GM18870 (cell line): ENCODE data around the gene TCF3.
"Not testable (repeated sequence)": the region's sequence is repeated elsewhere in the genome, so short reads cannot be mapped to it uniquely, and the experiment has no call there.

Source experiments
- ATAC-seq: cut with Tn5 transposase; IDR thresholded peaks from one replicate; pipeline ENCODE4 v1.9.1; 2021; ENCODE audit warnings: moderate library complexity; ENCODE audit not compliant: unreplicated experiment

Gene TCF3

GRCh38 chr19:1673645-1674292, 21.4 kb upstream of the TCF3 start:
- no peak for ATAC-seq

GRCh38 chr19:1672769-1673644, 20.6 kb upstream of the TCF3 start:
- no peak for ATAC-seq

- ATAC-seq: no peak
Observed at GRCh38 chr19:1672038-1672768, 19.8 kb upstream of the TCF3 start.

- no peak for ATAC-seq
Observed at GRCh38 chr19:1671716-1672037, 19.3 kb upstream of the TCF3 start.

GRCh38 chr19:1670747-1671146, 18.3 kb upstream of the TCF3 start:
- not testable (repeated sequence) for ATAC-seq

- no peak for ATAC-seq
Observed at GRCh38 chr19:1668486-1669270, 16.3 kb upstream of the TCF3 start.

GRCh38 chr19:1668048-1668485, 15.7 kb upstream of the TCF3 start:
- no peak for ATAC-seq

GRCh38 chr19:1665565-1666047, 13.2 kb upstream of the TCF3 start:
- no peak for ATAC-seq

- ATAC-seq: no peak
Observed at GRCh38 chr19:1663852-1664251, 11.4 kb upstream of the TCF3 start.

- not testable (repeated sequence) for ATAC-seq
Observed at GRCh38 chr19:1663227-1663626, 10.8 kb upstream of the TCF3 start.

GRCh38 chr19:1661995-1662394, 9.6 kb upstream of the TCF3 start:
- no peak for ATAC-seq

- ATAC-seq: no peak
Observed at GRCh38 chr19:1659084-1659427, 6.6 kb upstream of the TCF3 start.

GRCh38 chr19:1658150-1659083, 6.0 kb upstream of the TCF3 start:
- no peak for ATAC-seq

GRCh38 chr19:1657746-1658145, 5.3 kb upstream of the TCF3 start:
- ATAC-seq: no peak

- ATAC-seq: no peak
Observed at GRCh38 chr19:1656988-1657536, 4.6 kb upstream of the TCF3 start.

GRCh38 chr19:1655987-1656608, 3.7 kb upstream of the TCF3 start:
- no peak for ATAC-seq

- no peak for ATAC-seq
Observed at GRCh38 chr19:1655131-1655981, 2.9 kb upstream of the TCF3 start.

- ATAC-seq: no peak
Observed at GRCh38 chr19:1654178-1654792, 1.9 kb upstream of the TCF3 start.
